Measurements from ENCODE around the gene BTF3.
"Not testable (repeated sequence)": the region's sequence is repeated elsewhere in the genome, so short reads cannot be mapped to it uniquely, and the experiment has no call there.

Gene BTF3

GRCh38 chr5:73485715-73486114 lies 12.5 kb upstream of the BTF3 start:
- DNase-seq (ENCODE audit: extremely low read depth in 1 of 2, low read depth in 1 of 2) = no peak

GRCh38 chr5:73486119-73486899 lies 11.9 kb upstream of the BTF3 start:
- DNase-seq (ENCODE audit: extremely low read depth in 1 of 2, low read depth in 1 of 2) = no peak

- not testable (repeated sequence) for DNase-seq (ENCODE audit: extremely low read depth in 1 of 2, low read depth in 1 of 2)
Observed at GRCh38 chr5:73487257-73487656, 11.0 kb upstream of the BTF3 start.

GRCh38 chr5:73487815-73488214 lies 10.4 kb upstream of the BTF3 start:
- DNase-seq (ENCODE audit: extremely low read depth in 1 of 2, low read depth in 1 of 2) = no peak

GRCh38 chr5:73488806-73489205 lies 9.4 kb upstream of the BTF3 start:
- no peak for DNase-seq (ENCODE audit: extremely low read depth in 1 of 2, low read depth in 1 of 2)

- DNase-seq (ENCODE audit: extremely low read depth in 1 of 2, low read depth in 1 of 2) = no peak
Observed at GRCh38 chr5:73490088-73490487, 8.2 kb upstream of the BTF3 start.

GRCh38 chr5:73491155-73491554 lies 7.1 kb upstream of the BTF3 start:
- no peak for DNase-seq (ENCODE audit: extremely low read depth in 1 of 2, low read depth in 1 of 2)

- DNase-seq (ENCODE audit: extremely low read depth in 1 of 2, low read depth in 1 of 2) = no peak
Observed at GRCh38 chr5:73493421-73493820, 4.8 kb upstream of the BTF3 start.

- DNase-seq (ENCODE audit: extremely low read depth in 1 of 2, low read depth in 1 of 2) = no peak
Observed at GRCh38 chr5:73494721-73495120, 3.5 kb upstream of the BTF3 start.

- DNase-seq (ENCODE audit: extremely low read depth in 1 of 2, low read depth in 1 of 2) = no peak
Observed at GRCh38 chr5:73495772-73496335, 2.4 kb upstream of the BTF3 start.

- DNase-seq (ENCODE audit: extremely low read depth in 1 of 2, low read depth in 1 of 2) = no peak
Observed at GRCh38 chr5:73496984-73497457, 1.2 kb upstream of the BTF3 start.

- no peak for DNase-seq (ENCODE audit: extremely low read depth in 1 of 2, low read depth in 1 of 2)
Observed at GRCh38 chr5:73497497-73498056, 665 bp upstream of the BTF3 start.

GRCh38 chr5:73499187-73499586 lies 945 bp downstream of the BTF3 start:
- DNase-seq (ENCODE audit: extremely low read depth in 1 of 2, low read depth in 1 of 2) = no peak

- no peak for DNase-seq (ENCODE audit: extremely low read depth in 1 of 2, low read depth in 1 of 2)
Observed at GRCh38 chr5:73499756-73500155, 1.5 kb downstream of the BTF3 start.

- DNase-seq (ENCODE audit: extremely low read depth in 1 of 2, low read depth in 1 of 2) = no peak
Observed at GRCh38 chr5:73501406-73501805, 3.2 kb downstream of the BTF3 start.

GRCh38 chr5:73506459-73506955 lies 8.3 kb downstream of the BTF3 start:
- DNase-seq (ENCODE audit: extremely low read depth in 1 of 2, low read depth in 1 of 2) = no peak

GRCh38 chr5:73507062-73507461 lies 8.8 kb downstream of the BTF3 start:
- no peak for DNase-seq (ENCODE audit: extremely low read depth in 1 of 2, low read depth in 1 of 2)

- DNase-seq (ENCODE audit: extremely low read depth in 1 of 2, low read depth in 1 of 2) = not testable (repeated sequence)
Observed at GRCh38 chr5:73508521-73508920, 10.3 kb downstream of the BTF3 start.

GRCh38 chr5:73513996-73514395 lies 15.8 kb downstream of the BTF3 start:
- DNase-seq (ENCODE audit: extremely low read depth in 1 of 2, low read depth in 1 of 2) = no peak

- no peak for DNase-seq (ENCODE audit: extremely low read depth in 1 of 2, low read depth in 1 of 2)
Observed at GRCh38 chr5:73514418-73514817, 16.2 kb downstream of the BTF3 start.

- DNase-seq (ENCODE audit: extremely low read depth in 1 of 2, low read depth in 1 of 2) = no peak
Observed at GRCh38 chr5:73515232-73515631, 17.0 kb downstream of the BTF3 start.

Measured in activated CD8-positive, alpha-beta memory T cell treated with anti-CD3 and anti-CD28 coated beads for 1 hour (primary cell).